Measurements from ENCODE around the gene MARCHF2. TPM values are rescaled to one million over a fixed set of nuclear protein-coding genes. Genes with fewer than 3 reads are reported as not detected.

Gene MARCHF2
- total and polyA plus RNA-seq, 2 donors (not counting 3 experiments of a cell fraction or from before 2014, with no cell fraction given) = 43.5 to 91.9 TPM

DNA sequence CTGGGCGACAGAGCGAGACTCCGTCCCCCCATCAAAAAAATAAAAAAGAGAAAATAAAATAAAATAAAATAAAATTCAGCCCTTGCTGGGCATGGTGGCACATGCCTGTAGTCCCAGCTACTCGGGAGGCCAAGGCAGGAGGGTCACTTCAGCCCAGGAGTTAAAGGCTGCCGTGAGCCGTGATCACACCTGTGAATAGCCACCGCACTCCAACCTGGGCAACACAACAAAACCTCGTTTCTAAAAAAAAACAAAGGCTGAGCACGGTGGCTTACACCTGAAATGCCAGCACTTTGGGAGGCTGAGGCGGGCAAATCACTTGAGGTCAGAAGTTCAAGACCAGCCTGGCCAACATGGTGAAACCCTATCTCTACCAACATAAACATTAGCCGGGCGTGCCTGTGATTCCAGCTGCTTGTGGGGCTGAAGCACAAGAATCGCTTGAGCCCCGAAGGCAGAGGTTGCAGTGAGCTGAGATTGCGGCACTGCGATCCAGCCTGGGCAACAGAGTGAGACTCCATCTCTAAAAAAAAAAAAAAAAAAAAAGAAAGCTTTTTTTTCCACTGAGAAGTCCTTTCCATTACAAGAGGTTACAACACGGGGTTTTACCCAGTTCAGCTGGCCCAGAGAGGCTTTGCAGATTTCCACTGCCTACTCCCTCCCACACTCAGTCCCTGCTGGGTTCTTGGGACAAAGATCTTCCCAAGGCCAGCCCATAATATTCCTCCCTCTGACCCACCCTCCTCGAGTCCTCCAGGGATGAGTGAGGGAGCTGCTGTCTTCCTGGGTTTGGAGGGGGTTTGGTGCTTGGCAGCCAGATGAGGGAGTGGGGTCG is 42.7 kb upstream of the MARCHF2 start:
- no peak overlapping the region for H3K4me2 ChIP-seq (ENCODE audit: insufficient read depth, low read length)
- H3K27ac ChIP-seq (ENCODE audit: insufficient read depth, low read depth, low read length) = no peak overlapping the region
- DNase-seq (ENCODE audit: low read depth, low spot score) = no peak
- no peaks in the 10 kb centered on the region for H3K9me3 ChIP-seq (replicated peaks; ENCODE audit: control insufficient read depth, insufficient read depth, low read length)
- FAIRE-seq = no peak
- H3K36me3 ChIP-seq (ENCODE audit: control insufficient read depth in 2 of 2, extremely low read depth in 1 of 2, insufficient read depth in 2 of 2, low read length in 2 of 2) = peaks cover 0 to 13% of the 10 kb centered on the region in 2 experiments
- dilution Hi-C loops (cut with MboI; ENCODE audit: extremely low pct_ligation_motif_present, low sequenced_read_pairs) = no loop called here
- TF ChIP-seq, protein P1, sequence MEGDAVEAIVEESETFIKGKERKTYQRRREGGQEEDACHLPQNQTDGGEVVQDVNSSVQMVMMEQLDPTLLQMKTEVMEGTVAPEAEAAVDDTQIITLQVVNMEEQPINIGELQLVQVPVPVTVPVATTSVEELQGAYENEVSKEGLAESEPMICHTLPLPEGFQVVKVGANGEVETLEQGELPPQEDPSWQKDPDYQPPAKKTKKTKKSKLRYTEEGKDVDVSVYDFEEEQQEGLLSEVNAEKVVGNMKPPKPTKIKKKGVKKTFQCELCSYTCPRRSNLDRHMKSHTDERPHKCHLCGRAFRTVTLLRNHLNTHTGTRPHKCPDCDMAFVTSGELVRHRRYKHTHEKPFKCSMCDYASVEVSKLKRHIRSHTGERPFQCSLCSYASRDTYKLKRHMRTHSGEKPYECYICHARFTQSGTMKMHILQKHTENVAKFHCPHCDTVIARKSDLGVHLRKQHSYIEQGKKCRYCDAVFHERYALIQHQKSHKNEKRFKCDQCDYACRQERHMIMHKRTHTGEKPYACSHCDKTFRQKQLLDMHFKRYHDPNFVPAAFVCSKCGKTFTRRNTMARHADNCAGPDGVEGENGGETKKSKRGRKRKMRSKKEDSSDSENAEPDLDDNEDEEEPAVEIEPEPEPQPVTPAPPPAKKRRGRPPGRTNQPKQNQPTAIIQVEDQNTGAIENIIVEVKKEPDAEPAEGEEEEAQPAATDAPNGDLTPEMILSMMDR (IDR thresholded peaks at IDR 0.05; ENCODE audit: extremely low read depth in 1 of 2, insufficient read depth in 1 of 2, low read depth in 1 of 2, low read length in 2 of 2) = no peak
- BruUV-seq (replicated peaks) = no TSS peak
- intact Hi-C loops (cut with micrococcal nuclease) = no loop called here
- POLR2A ChIA-PET = no interaction called here
- no peaks in the 10 kb centered on the region for H3K27me3 ChIP-seq (ENCODE audit: control insufficient read depth in 2 of 2, insufficient read depth in 2 of 2, low read length in 2 of 2)
- H3K79me2 ChIP-seq (ENCODE audit: control insufficient read depth, insufficient read depth, low read length) = no peaks in the 10 kb centered on the region
- H3K9me1 ChIP-seq (replicated peaks; ENCODE audit: control insufficient read depth, extremely low read depth, insufficient read depth, low read length) = no peaks in the 10 kb centered on the region
- H3K9ac ChIP-seq (replicated peaks; ENCODE audit: extremely low read depth, insufficient read depth, low read length) = no peak overlapping the region
- H4K20me1 ChIP-seq (replicated peaks; ENCODE audit: control insufficient read depth, extremely low read depth, insufficient read depth, low read length) = no peaks in the 10 kb centered on the region
- H3K4me3 ChIP-seq (replicated peaks in 1 of 3; ENCODE audit: insufficient read depth in 1 of 3, low read depth in 1 of 3, low read length in 3 of 3) = no peak overlapping the region
- no peak overlapping the region for H2AFZ ChIP-seq (ENCODE audit: low read depth, low read length)
- CTCF ChIA-PET = interaction anchor here (1.0 kb wide), 1 partner anchor 17 kb away, joined by 3 read pairs; no protein-coding TSS in a partner anchor
- H3K4me1 ChIP-seq (ENCODE audit: control insufficient read depth, extremely low read depth, insufficient read depth, low read length) = peaks cover 12% of the 10 kb centered on the region

DNA sequence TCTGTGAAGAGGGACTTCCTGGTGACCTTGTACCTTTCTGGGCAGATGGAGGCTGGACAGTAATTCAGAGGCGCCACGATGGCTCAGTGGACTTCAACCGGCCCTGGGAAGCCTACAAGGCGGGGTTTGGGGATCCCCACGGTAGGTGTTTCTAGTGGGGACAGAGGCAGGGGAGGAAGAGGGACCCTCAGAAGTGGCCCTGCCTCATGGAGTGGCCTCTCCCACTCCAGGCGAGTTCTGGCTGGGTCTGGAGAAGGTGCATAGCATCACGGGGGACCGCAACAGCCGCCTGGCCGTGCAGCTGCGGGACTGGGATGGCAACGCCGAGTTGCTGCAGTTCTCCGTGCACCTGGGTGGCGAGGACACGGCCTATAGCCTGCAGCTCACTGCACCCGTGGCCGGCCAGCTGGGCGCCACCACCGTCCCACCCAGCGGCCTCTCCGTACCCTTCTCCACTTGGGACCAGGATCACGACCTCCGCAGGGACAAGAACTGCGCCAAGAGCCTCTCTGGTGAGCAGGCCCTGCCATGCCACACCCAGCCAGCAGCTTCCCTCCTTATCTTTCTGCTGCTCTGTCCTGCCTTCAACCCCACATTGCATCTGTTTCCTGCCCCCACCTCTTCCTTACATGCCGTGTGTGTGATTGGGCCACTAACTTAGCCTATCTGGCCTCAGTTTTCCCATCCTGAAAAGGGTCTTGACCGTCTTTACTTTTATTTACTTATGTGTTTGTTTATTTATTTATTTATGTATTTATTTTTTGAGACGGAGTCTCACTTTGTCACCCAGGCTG is 41.9 kb upstream of the MARCHF2 start:
- FAIRE-seq (peak; percentile 8), DNase-seq (ENCODE audit: low read depth, low spot score) (no peak)
- no peaks in the 10 kb centered on the region for H3K9me1 ChIP-seq (replicated peaks; ENCODE audit: control insufficient read depth, extremely low read depth, insufficient read depth, low read length)
- no peaks in the 10 kb centered on the region for H3K9me3 ChIP-seq (replicated peaks; ENCODE audit: control insufficient read depth, insufficient read depth, low read length)
- no peak overlapping the region for H3K9ac ChIP-seq (replicated peaks; ENCODE audit: extremely low read depth, insufficient read depth, low read length)
- dilution Hi-C loops (cut with MboI; ENCODE audit: extremely low pct_ligation_motif_present, low sequenced_read_pairs) = no loop called here
- CTCF ChIA-PET = interaction anchor here (1.0 to 1.6 kb wide), 2 partner anchors 17 to 18 kb away, joined by 3 read pairs; no protein-coding TSS in a partner anchor
- POLR2A ChIA-PET = no interaction called here
- peaks cover 12% of the 10 kb centered on the region for H3K4me1 ChIP-seq (ENCODE audit: control insufficient read depth, extremely low read depth, insufficient read depth, low read length)
- peaks cover 0 to 13% of the 10 kb centered on the region in 2 experiments for H3K36me3 ChIP-seq (ENCODE audit: control insufficient read depth in 2 of 2, extremely low read depth in 1 of 2, insufficient read depth in 2 of 2, low read length in 2 of 2)
- no peaks in the 10 kb centered on the region for H4K20me1 ChIP-seq (replicated peaks; ENCODE audit: control insufficient read depth, extremely low read depth, insufficient read depth, low read length)
- TF ChIP-seq, protein P2, sequence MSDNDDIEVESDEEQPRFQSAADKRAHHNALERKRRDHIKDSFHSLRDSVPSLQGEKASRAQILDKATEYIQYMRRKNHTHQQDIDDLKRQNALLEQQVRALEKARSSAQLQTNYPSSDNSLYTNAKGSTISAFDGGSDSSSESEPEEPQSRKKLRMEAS (IDR thresholded peaks at IDR 0.05; ENCODE audit: insufficient read depth, insufficient read length) = no peak
- no peak for TF ChIP-seq POLR2A (IDR thresholded peaks at IDR 0.05; ENCODE audit: low read depth, low read length)
- no peak for TF ChIP-seq POLR2AphosphoS5 (IDR thresholded peaks at IDR 0.05; ENCODE audit: insufficient read depth, low read depth, low read length)
- no peak for TF ChIP-seq FOS (IDR thresholded peaks at IDR 0.05; ENCODE audit: borderline replicate concordance, insufficient read depth, low read length)
- no peak for TF ChIP-seq JUN (IDR thresholded peaks at IDR 0.05; ENCODE audit: borderline replicate concordance, insufficient read depth, insufficient read length, low read depth)
- TF ChIP-seq MYC (IDR thresholded peaks at IDR 0.05; ENCODE audit: low read depth, low read length) = no peak
- TF ChIP-seq, protein P1 (IDR thresholded peaks at IDR 0.05; ENCODE audit: extremely low read depth in 1 of 2, insufficient read depth in 1 of 2, low read depth in 1 of 2, low read length in 2 of 2) = no peak
- no peak for TF ChIP-seq GATA2 (IDR thresholded peaks at IDR 0.05; ENCODE audit: insufficient read depth, insufficient read length, low read depth, low read length)
- TF ChIP-seq EZH2 (IDR thresholded peaks at IDR 0.05; ENCODE audit: borderline replicate concordance, low read depth, low read length, severe bottlenecking) = no peak
- no peak overlapping the region for H2AFZ ChIP-seq (ENCODE audit: low read depth, low read length)
- H3K4me3 ChIP-seq (replicated peaks in 1 of 3; ENCODE audit: insufficient read depth in 1 of 3, low read depth in 1 of 3, low read length in 3 of 3) = no peak overlapping the region
- intact Hi-C loops (cut with micrococcal nuclease) = no loop called here
- no peak overlapping the region for H3K27ac ChIP-seq (ENCODE audit: insufficient read depth, low read depth, low read length)
- no peak overlapping the region for H3K4me2 ChIP-seq (ENCODE audit: insufficient read depth, low read length)
- no TSS peak for BruUV-seq (replicated peaks)
- H3K79me2 ChIP-seq (ENCODE audit: control insufficient read depth, insufficient read depth, low read length) = no peaks in the 10 kb centered on the region
- H3K27me3 ChIP-seq (ENCODE audit: control insufficient read depth in 2 of 2, insufficient read depth in 2 of 2, low read length in 2 of 2) = no peaks in the 10 kb centered on the region
